Caco-2 (cell line): ENCODE measurements around the gene PLAC8L1. TPM values are rescaled to one million over a fixed set of nuclear protein-coding genes. Genes with fewer than 3 reads are reported as not detected.
"Not testable (repeated sequence)": the region's sequence is repeated elsewhere in the genome, so short reads cannot be mapped to it uniquely, and the experiment has no call there.

Experiments
- BruUV-seq: library from RNA; stranded (reverse); fragments of 400-500 nt; replicated peaks from 2 replicates; lab custom pipeline; 2021; lab: Mats Ljungman, UMichigan
- CTCF ChIA-PET: fragments of 300-600 bp; sonication (Branson Sonifier 250); formaldehyde crosslinking; loops from one replicate; lab custom pipeline; 2022; ENCODE audit warnings: antibody characterized with exemption; lab: Charles Lee
- POLR2A ChIA-PET: fragments of 300-600 bp; sonication (Branson Sonifier 250); formaldehyde crosslinking; loops from one replicate; lab custom pipeline; 2022; ENCODE audit warnings: antibody characterized with exemption; lab: Charles Lee
- DNase-seq, 2 experiments: peaks; one replicate each; pipeline versions ENCODE4 v3.0.0 to v3.0.0-alpha.2; 2020 to 2022
- H3K27me3 ChIP-seq: replicated peaks from 2 replicates; pipeline ENCODE4 v1.6.0; 2011; ENCODE audit warnings: low read length; ENCODE audit not compliant: control insufficient read depth, insufficient read depth
- H3K36me3 ChIP-seq: 2 replicates; pipeline ENCODE4 v1.5.1; 2011; ENCODE audit warnings: low read length; ENCODE audit not compliant: control insufficient read depth, insufficient read depth
- H3K4me1 ChIP-seq: fragments of 250-450 bp; sonication (Bioruptor Pico); 2 replicates; pipeline ENCODE4 v1.5.1; 2020; ENCODE audit warnings: mild to moderate bottlenecking
- H3K4me3 ChIP-seq: 2 replicates; pipeline ENCODE4 v1.5.1; 2011; ENCODE audit warnings: low read depth, mild to moderate bottlenecking, control low read depth, low read length
- H3K9me3 ChIP-seq: fragments of 250-450 bp; sonication (Bioruptor Pico); 2 replicates; pipeline ENCODE4 v1.5.1; 2020; ENCODE audit warnings: mild to moderate bottlenecking, moderate library complexity
- H3K27ac Mint-ChIP-seq: one replicate; pipeline ENCODE4 v1.8.0; 2022; ENCODE audit warnings: mixed read lengths; ENCODE audit not compliant: unreplicated experiment
- H3K27me3 Mint-ChIP-seq: one replicate; pipeline ENCODE4 v1.8.0; 2022; ENCODE audit warnings: mixed read lengths; ENCODE audit not compliant: insufficient read depth, unreplicated experiment
- H3K36me3 Mint-ChIP-seq: one replicate; pipeline ENCODE4 v1.8.0; 2022; ENCODE audit warnings: mild to moderate bottlenecking, mixed read lengths; ENCODE audit not compliant: insufficient read depth, unreplicated experiment
- H3K4me1 Mint-ChIP-seq: one replicate; pipeline ENCODE4 v1.8.0; 2022; ENCODE audit warnings: low read depth, mixed read lengths; ENCODE audit not compliant: unreplicated experiment
- H3K4me3 Mint-ChIP-seq: one replicate; pipeline ENCODE4 v1.8.0; 2022; ENCODE audit warnings: mild to moderate bottlenecking, moderate library complexity, mixed read lengths; ENCODE audit not compliant: unreplicated experiment
- H3K9me3 Mint-ChIP-seq: one replicate; pipeline ENCODE4 v1.8.0; 2022; ENCODE audit warnings: mixed read lengths; ENCODE audit not compliant: unreplicated experiment
- CTCF ChIP-seq, 2 experiments: fragments of 200-600 bp in 1 of 2; IDR thresholded peaks; 1 replicate in 1 of 2; 2 replicates in 1 of 2; pipeline versions ENCODE4 v1.5.1 to v1.8.0; 2011 to 2022; ENCODE audit warnings: antibody characterized with exemption in 1 of 2, control low read depth in 1 of 2, inconsistent platforms in 1 of 2, low read depth in 1 of 2, low read length in 1 of 2, mild to moderate bottlenecking in 1 of 2, moderate library complexity in 1 of 2; ENCODE audit not compliant: insufficient read depth in 1 of 2, severe bottlenecking in 1 of 2, unreplicated experiment in 1 of 2
- intact Hi-C: fragments of 100-400 bp; cut with micrococcal nuclease; formaldehyde crosslinking; loops from one replicate; pipeline ENCODE4 v1.10.0; 2022; ENCODE audit not compliant: unreplicated experiment
- total RNA-seq: library from RNA; stranded (reverse); gene quantifications from 2 replicates; pipeline ENCODE4 v1.2.3, GENCODE V29; 2022

Gene PLAC8L1
- total RNA-seq, 1 experiment from 2014 or later = 1.0 TPM

GRCh38 chr5:146130440-146131045 lies 25.2 kb upstream of the PLAC8L1 start:
- Histone ChIP-seq H3K27me3 (no peaks in the 10 kb centered on the region), H3K9me3 (no peaks in the 10 kb centered on the region), H3K4me1 (no peaks in the 10 kb centered on the region), H3K36me3 (peaks cover 2% of the 10 kb centered on the region), H3K4me3 (no peak overlapping the region)
- no TSS peak for BruUV-seq
- intact Hi-C loops = loop anchor here (10.0 kb wide), 1 partner anchor 294 kb away; no protein-coding TSS in a partner anchor
- ChIA-PET CTCF (interaction anchor here (0.5 to 1.2 kb wide), 5 partner anchors 10 to 433 kb away, joined by 3 to 5 read pairs (median 3); no protein-coding TSS in a partner anchor), POLR2A (no interaction called here)
- peak; percentile 38 to 45 for TF ChIP-seq CTCF (IDR thresholded peaks at IDR 0.05; ENCODE audit: insufficient read depth in 1 of 2, low read depth in 1 of 2, low read length in 1 of 2, severe bottlenecking in 1 of 2, unreplicated experiment in 1 of 2)
- Mint-ChIP-seq H3K4me1 (no peaks in the 10 kb centered on the region), H3K27me3 (no peaks in the 10 kb centered on the region), H3K4me3 (no peak overlapping the region), H3K36me3 (peaks cover 78% of the 10 kb centered on the region), H3K9me3 (no peaks in the 10 kb centered on the region), H3K27ac (no peak overlapping the region)
- peak in 1 of 2 experiments; percentile 12 for DNase-seq

GRCh38 chr5:146126068-146126467 lies 20.7 kb upstream of the PLAC8L1 start:
- CTCF ChIA-PET = no interaction called here

GRCh38 chr5:146124580-146124979 lies 19.2 kb upstream of the PLAC8L1 start:
- H3K4me1 ChIP-seq = no peaks in the 10 kb centered on the region
- H3K27me3 Mint-ChIP-seq = no peaks in the 10 kb centered on the region
- CTCF ChIA-PET = no interaction called here
- BruUV-seq = no TSS peak
- POLR2A ChIA-PET = no interaction called here
- peaks cover 2% of the 10 kb centered on the region for H3K36me3 ChIP-seq
- no peaks in the 10 kb centered on the region for H3K9me3 Mint-ChIP-seq
- no peak for DNase-seq
- H3K4me3 Mint-ChIP-seq = no peak overlapping the region
- no peak overlapping the region for H3K4me3 ChIP-seq
- no peak overlapping the region for H3K27ac Mint-ChIP-seq
- no peak for TF ChIP-seq CTCF (IDR thresholded peaks at IDR 0.05; ENCODE audit: insufficient read depth in 1 of 2, low read depth in 1 of 2, low read length in 1 of 2, severe bottlenecking in 1 of 2, unreplicated experiment in 1 of 2)
- no peaks in the 10 kb centered on the region for H3K4me1 Mint-ChIP-seq
- intact Hi-C loops = loop anchor here (10.0 kb wide), 1 partner anchor 220 kb away; no protein-coding TSS in a partner anchor
- no peaks in the 10 kb centered on the region for H3K9me3 ChIP-seq
- no peaks in the 10 kb centered on the region for H3K27me3 ChIP-seq
- peaks cover 83% of the 10 kb centered on the region for H3K36me3 Mint-ChIP-seq

More at GRCh38 chr5:146126068-146126467, 20.7 kb upstream of the PLAC8L1 start:
- H3K36me3 ChIP-seq = peaks cover 2% of the 10 kb centered on the region
- peaks cover 82% of the 10 kb centered on the region for H3K36me3 Mint-ChIP-seq
- H3K27me3 ChIP-seq = no peaks in the 10 kb centered on the region
- H3K4me3 Mint-ChIP-seq = no peak overlapping the region
- no peak for TF ChIP-seq CTCF (IDR thresholded peaks at IDR 0.05; ENCODE audit: insufficient read depth in 1 of 2, low read depth in 1 of 2, low read length in 1 of 2, severe bottlenecking in 1 of 2, unreplicated experiment in 1 of 2)
- no peak overlapping the region for H3K27ac Mint-ChIP-seq
- POLR2A ChIA-PET = no interaction called here
- no peak for DNase-seq
- H3K9me3 ChIP-seq = no peaks in the 10 kb centered on the region
- H3K4me3 ChIP-seq = no peak overlapping the region
- no peaks in the 10 kb centered on the region for H3K4me1 Mint-ChIP-seq
- no peaks in the 10 kb centered on the region for H3K4me1 ChIP-seq
- H3K9me3 Mint-ChIP-seq = no peaks in the 10 kb centered on the region
- no peaks in the 10 kb centered on the region for H3K27me3 Mint-ChIP-seq
- BruUV-seq = no TSS peak
- intact Hi-C loops = loop anchor here (10.0 kb wide), 1 partner anchor 221 kb away; no protein-coding TSS in a partner anchor

GRCh38 chr5:146121451-146121850 lies 16.1 kb upstream of the PLAC8L1 start:
- CTCF ChIA-PET = interaction anchor here (1.2 kb wide), 1 partner anchor 9 kb away, joined by 5 read pairs; no protein-coding TSS in a partner anchor
- DNase-seq, BruUV-seq, H3K36me3 ChIP-seq, H3K27me3 ChIP-seq, H3K4me1 ChIP-seq, H3K27me3 Mint-ChIP-seq, H3K4me1 Mint-ChIP-seq, H3K4me3 ChIP-seq, H3K9me3 Mint-ChIP-seq, H3K9me3 ChIP-seq, H3K4me3 Mint-ChIP-seq, POLR2A ChIA-PET, H3K27ac Mint-ChIP-seq: not testable (repeated sequence)
- intact Hi-C loops = loop anchor here (10.0 kb wide), 1 partner anchor 217 kb away; no protein-coding TSS in a partner anchor
- peaks cover 80% of the 10 kb centered on the region for H3K36me3 Mint-ChIP-seq
